Inferior parietal cortex (tissue), 1 donor: Measurements from ENCODE around the gene PARVG.

Source experiments
- DNase-seq: peaks from one replicate; pipeline ENCODE4 v3.0.0-alpha.2; 2016; ENCODE audit errors: extremely low spot score

The PARVG gene

DNA sequence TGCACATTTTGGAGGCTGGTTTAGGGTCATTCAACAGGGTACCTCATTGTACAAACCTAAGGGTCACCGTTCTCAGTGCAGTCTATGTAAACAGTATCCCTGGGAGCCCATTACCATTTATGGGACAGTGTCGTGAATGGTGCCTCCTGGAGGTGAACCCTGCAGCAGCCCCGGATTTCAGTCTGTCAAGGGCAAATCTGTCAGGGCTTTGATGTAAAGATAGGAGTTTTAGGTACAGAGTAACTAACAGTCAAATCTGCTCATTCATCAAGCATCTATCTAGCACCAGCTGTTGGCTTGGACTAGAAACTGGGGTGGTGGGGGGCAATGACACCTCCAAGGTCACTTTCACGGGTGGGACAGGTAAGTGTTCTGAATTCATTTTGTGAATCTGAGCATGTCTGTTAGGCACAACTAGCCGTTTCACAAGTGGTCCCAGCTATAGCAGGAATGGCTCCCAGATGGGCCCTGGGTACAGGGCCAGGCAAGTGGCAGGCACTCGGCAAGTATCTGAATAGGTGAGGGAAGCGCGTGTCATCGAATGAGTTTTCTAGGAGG is 63.6 kb downstream of the PARVG start:
- DNase-seq = no peak

DNA sequence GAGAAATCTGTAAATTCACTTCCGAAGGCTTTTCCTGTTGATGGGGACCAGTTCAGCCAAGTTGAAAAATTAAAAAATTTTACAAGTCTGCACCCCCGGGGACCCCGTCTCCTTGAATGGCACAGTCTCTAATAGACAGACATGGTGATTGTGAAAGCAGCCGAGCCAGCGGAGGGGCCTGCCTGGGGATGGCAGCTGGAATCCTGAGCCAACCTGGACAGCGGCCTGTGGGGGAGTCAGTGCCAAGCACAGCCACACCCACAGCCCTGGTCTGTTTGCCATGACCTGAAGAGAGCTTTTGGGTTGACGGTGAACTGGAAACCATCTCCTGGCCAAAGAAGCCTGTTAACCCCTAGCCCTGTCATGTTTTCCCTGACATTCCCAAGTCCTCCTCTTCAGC is 64.7 kb downstream of the PARVG start:
- DNase-seq = no peak

DNA sequence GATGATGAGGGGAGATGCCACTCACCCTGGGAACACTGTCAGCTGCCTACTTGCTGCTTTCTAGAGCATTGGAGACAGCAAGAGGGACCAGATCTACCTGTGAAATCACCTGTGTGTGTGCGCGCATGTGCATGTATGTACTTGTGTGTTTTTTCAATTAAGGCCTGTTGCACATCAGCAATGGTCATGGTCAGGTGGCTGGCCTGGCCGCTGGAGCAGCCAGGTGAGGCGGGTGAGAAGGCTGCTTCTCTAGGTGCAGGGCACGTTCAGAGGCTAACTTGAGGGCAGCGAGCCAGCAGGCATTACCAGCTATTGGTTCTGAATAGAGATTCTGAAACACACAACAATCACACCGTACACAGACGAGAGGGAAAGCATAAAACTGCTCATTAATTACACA is 65.1 kb downstream of the PARVG start:
- DNase-seq = no peak

DNA sequence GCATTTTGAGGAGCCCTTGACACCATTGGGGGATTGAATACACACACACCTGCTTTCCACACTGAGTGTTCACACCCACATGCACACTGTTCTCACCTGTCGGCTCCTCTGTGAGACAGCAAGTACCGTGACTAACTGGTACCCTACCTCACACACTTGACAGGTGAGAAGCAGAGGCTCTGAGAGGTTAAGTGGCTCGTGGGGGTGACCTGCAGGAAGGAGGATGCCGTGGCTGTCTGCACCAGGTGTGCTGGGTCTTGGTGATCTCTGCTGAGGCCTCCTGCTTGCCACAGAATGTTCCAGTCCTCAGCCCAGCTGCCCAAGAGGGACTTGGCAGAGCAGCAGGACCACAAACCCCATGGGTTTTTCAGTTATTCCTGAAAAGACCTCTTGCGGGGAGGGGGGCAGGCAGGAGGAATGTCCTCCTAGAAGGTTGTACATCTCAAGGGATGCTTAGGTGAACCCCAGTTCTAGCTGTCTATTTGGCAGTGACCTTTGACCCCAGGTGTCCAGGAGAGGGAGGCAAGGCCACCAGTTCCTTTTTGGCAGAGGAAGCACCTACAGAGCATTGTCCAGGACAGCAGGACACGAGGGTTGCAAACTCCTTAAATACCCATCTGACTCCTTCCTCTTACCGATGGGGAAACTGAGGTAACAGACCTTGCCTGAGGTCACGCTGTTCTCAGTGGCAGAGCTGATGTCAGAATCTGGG is 66.0 kb downstream of the PARVG start:
- no peak for DNase-seq

DNA sequence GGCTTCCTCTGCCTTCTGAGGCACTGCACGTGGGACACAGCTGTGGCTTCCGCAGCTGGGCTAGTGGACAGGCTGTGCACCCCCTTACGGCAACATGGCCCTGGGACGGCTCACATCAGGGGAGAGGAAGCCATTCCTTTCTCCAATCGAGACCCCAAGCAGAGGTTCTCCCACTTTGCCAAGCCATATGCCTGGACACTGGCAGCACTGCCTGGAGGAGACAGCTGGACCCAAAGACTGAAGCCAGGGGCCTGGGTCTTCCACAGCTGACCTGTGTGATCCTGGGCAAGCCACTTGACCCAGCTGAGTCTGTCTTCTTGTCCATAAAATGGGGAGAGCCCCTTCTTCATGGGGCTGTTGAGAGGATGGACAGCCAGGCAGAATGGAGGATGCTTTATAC is 66.6 kb downstream of the PARVG start:
- no peak for DNase-seq

DNA sequence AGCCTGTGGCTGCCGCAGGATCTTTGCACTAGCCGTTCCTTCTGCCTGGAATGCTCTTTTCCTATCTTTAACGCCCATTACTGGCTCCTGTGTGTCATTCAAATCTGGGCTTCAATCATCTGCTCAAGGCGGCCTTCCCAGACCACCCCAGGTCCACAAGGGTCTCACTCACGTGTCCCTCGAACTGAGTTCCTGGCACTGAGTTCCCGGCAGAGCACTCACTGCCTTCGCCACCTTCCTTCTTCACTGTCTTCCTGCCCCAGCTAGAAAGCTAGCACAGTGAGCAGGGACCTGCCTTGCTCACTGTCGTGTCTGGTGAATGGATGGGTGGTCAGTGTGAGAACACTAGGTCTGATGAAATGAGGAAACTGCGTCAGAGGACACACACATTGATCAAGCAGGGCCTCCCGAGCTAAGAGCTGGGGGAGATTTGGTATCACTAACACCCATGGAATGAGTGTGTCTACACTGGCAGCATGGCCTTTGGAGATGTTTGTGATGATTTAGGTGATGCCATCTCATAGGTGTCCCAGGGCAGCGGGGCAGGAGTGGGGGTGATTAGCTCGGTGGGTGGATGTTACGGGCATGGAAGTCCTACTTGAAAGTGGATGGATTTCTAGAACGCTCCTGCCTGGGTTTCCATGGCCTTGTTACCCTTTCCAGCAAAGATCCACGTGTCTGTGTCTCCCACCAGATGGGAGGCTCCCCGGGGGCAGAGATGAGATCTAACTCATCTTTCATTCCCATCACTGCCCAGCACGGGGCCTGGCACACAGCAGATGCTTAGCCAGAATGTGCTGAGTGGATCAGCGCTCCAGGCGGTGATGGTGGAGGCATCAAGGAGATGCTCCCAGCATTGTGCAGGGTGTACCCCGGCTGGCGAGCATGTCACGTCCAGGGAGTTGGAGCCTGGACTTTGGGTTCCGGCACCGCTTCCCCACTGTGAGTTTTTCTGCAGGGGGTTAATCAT is 67.5 kb downstream of the PARVG start:
- DNase-seq = no peak

DNA sequence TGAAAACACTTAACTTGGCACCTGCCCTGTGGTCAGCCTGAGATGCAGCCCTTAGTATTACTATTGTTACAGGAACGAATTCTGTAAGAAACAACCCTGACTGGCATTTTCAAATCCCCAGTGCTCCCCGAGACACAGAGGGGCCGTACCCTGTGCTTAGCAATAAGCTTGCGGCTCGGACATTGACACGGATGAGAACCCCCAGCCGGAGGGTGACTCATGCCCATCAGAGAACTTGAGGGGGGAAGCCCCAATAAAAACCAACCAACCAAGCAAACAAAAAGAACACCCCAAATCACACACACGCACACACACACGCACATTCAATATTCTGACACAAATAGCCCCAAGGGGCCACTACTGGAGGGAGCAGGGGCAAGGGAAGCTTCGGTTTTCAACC is 68.2 kb downstream of the PARVG start:
- no peak for DNase-seq

DNA sequence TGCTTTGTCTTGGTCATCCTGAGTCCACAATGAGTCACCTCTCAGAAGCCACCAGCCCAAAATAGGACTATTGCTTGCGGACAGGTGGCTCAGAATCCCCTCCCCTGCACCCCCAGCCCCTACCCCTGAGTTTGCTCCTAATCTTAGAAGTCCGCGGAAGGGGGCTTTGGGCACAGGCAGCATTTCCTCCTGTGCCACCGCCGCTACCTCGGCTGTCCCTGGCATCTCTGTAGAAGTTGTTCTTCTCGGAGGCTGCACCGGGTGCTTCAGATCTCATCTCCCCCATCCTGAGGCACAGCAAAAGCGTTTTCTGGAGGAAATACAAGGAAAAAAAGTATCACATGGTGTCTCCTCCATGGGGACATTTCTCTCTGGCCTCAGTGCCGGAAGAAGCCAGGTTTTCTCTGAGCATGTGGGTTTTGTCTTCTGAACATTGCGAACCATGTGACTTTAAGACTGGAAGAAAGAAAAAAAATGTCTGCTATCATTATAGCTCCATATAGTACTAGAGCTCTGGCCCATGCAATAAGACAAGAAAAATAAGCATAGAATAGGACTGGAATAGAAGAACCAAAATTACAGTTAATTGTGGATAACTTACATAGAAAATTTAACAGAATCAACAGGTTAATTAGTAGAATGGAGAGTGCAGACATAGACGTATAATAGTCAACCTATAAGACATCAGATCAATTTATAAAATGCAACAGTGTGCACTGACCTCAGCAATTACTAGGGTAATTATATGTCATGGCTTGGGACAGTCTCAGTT is 68.8 kb downstream of the PARVG start:
- DNase-seq = no peak

DNA sequence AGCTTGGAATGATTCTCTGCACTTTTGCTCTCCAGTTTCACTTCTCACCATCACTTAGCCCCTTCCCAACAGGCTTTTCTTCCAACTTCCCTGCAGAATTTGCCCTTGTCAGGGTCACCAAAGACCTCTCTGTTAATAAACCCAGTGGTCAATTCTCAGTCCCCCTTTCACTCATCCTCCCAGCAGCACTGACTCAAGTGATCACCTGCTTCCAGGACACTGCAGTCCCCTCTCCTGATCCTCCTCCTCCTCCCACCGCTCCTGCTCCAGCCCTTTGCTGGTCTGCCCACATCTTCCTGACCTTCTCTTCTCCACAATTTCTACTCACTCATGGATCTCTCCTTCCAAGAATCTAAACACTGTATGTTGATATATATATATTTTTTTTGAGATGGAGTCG is 74.1 kb downstream of the PARVG start:
- no peak for DNase-seq

DNA sequence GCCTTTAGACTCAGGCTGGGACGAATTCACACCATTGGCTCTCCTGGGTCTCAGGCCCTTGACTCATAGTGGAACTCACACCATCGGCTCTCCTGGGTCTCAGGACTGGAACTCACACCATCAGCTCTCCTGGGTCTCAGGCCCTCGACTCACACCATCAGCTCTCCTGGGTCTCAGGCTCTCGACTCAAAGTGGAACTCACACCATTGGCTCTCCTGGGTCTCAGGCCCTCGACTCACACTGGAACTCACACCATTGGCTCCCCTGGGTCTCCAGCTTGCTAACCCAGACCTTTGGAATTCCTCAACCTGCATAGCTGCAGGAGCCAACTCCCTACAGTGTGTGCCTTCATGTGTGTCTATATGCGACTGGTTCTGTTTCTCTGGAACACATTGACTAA is 75.4 kb downstream of the PARVG start:
- DNase-seq = no peak

DNA sequence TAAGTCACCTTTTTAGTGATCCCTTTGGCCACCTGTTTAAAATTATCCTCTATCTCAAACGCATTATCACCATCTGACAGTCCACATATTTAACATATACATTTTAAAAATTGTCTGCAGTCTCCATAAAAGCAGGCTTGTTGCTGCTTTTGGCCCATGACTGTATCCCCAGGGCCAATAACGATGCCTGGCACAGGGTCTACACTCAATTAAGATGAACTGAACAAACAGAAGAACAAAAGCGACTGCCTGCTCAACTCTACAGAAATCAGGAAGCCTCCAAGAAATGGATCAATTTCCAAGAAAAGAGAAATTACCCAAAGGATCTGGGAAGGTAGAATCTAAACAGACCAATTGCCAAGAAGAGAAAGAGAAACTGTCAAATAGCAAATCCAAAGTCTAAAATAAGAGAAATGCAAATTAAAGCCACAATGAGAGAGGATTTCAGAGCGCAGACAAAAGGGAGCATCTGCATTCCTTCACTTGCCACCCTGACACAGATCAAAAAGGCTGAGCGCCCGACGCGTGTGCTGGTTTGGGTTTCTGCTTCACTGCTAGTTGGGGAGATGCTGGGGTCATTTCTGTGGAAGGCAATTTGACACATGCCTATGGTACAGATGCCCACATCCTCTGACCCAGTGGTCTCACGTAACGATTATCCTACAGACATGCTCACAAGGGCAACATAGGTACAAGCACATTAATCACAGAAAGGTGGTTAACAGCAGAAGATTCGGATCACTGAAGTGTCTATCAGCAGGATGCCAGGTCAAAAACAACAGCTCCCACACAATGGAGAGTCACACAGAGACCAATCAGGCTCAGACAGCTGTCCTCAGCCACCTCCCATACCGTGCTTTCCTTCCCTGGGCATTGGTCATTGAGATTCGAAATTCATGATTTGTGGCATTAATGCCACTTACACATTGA is 76.1 kb downstream of the PARVG start:
- DNase-seq = no peak
